22Rv1 (cell line): Measurements from ENCODE around the gene RPL7A.

ENCODE experiments used
- H3K27ac ChIP-seq: fragments of 450-650 bp; 2 replicates; pipeline ENCODE4 v1.5.1; 2017
- CTCF ChIP-seq: fragments of 450-650 bp; IDR thresholded peaks from 2 replicates; pipeline ENCODE4 v1.5.1; 2017; ENCODE audit warnings: mild to moderate bottlenecking
- ZFX ChIP-seq: fragments of 450-650 bp; IDR thresholded peaks from 2 replicates; pipeline ENCODE4 v1.6.1; 2017; ENCODE audit warnings: antibody characterized with exemption, borderline replicate concordance

RPL7A gene

DNA sequence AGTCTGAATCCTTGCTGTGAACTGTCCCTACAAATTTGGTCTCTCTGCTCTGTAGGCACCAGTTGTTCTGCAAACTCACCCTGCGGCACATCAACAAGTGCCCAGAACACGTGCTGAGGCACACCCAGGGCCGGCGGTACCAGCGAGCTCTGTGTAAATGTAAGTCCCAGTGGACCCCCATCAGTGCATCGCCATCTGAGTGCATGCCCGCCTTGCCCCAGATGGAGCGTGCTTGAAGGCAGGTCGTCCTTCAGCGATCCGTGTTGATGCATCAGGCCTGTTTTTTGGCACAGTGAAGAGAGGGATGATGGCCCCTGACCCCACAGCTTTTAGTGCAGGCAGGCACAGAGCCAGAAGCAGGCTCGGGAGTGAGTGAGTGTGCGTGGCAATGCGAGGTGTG lies 9.6 kb downstream of the RPL7A start:
- peak overlapping the region; percentile 71 for H3K27ac ChIP-seq
- no peak for TF ChIP-seq ZFX

DNA sequence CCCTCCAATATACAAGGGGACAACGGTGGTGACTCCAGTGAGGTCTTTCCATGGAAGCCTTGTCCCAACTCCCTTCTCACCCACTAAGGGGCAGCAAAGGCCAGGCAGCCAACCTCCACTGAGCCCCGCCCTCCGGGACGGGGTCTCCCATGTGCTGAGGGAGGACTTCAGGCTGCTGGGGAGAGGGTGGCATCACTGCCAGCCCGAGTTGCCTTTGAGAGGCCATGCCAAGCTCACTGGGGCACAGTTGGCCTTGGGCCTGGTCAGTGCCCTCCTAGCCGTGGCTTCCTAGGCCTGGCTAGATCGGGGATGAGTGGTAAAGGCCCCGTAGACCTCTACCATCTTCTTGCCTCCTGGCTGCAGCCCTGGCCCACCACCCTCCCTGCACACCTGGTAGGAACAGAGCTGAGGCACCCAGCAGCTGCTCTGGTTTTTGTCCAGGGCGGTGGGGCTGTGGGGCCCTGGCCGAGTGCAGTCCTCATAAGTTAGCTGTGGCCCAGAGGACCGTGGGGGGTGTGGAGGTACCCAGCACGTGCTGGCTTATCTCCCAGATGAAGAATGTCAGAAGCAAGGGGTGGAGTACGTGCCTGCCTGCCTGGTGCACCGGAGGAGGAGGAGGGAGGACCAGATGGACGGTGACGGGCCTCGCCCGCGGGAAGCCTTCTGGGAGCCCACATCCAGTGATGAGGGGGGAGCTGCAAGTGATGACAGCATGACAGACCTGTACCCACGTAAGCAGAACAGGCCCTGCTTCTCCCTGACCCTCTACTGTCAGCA lies 11.6 kb downstream of the RPL7A start:
- TF ChIP-seq CTCF (0 out of 2 replicates have a peak, but pooled peaks have one; percentile 18), ZFX (no peak)
- no peak overlapping the region for H3K27ac ChIP-seq

DNA sequence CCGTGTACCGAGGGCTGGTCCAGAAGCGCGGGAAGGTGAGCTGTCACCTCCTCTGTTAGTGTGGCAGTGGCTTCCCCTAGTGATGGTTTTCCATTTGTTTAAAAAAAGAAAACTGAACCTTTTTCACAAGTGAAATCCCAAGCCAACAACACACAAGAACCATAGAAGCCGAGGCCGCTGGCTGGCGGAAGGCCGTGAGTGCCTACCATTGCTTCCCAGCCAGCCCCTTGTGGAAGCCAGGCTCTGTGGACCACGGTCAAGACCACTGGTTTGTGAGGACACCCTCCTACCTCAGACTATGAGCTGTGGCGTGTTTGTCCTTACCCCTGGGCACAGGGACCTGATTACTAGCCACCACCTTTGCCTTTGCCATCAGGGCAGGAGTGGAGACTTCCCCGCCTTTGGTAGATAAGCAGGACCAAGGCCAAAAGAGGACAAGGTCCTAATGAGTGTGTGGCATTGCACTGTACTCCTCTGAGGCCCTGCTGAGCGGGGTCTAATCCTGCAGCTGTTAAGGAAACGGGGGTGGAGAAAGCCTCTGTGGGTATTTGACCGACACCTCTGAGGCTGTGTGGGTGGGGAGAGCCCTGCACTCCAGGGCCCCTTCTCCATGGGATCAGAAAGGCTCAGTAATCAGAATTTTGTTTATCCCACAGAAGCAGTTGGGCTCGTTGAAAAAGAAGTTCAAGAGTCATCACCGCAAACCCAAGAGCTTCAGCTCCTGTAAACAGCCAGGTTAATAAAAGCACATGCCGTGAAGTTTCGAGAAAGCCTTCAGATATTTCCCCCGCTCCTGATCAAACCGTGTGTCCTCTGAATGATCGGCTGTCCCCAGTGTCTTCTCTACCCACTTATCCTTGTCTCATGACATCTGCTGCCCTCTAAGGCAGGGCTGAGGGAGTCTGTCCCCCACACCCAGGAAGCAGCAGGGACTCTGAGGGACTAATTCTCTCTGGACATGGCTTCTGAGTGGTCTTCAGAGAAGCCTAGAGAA lies 12.7 kb downstream of the RPL7A start:
- 0 out of 2 replicates have a peak overlapping the region, but pooled peaks have one; percentile 18 for H3K27ac ChIP-seq
- TF ChIP-seq ZFX, result no peak
- no peak for TF ChIP-seq CTCF

DNA sequence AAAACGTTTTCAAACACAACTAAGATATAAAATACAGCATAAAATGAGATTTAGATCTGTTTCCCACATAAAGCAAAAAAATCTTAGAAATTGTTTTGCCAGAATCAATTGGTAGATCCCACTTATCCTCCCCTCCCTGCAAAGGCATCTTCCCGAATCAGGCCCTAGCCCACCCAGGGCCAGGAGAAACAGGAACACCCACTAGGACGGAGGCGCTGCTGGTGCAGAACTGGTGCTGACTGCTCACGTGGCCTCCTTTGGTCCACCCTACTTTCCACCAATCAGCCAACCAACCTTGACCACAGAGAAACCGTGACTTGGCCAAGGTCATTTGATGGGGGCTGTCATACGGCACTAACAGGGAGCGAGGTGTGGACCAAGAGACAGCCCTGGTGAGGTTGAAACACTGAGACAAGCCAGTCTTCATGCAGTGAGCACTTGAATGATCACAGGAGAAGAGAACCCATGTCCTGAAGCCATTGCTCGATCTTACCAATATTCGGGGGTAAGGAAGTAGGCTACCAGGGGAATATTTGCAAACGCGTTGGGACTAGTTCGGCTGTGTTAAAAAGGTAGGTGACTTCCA lies 13.6 kb downstream of the RPL7A start:
- no peak for TF ChIP-seq CTCF
- TF ChIP-seq ZFX, result no peak
- H3K27ac ChIP-seq, result 0 out of 2 replicates have a peak overlapping the region, but pooled peaks have one; percentile 18

DNA sequence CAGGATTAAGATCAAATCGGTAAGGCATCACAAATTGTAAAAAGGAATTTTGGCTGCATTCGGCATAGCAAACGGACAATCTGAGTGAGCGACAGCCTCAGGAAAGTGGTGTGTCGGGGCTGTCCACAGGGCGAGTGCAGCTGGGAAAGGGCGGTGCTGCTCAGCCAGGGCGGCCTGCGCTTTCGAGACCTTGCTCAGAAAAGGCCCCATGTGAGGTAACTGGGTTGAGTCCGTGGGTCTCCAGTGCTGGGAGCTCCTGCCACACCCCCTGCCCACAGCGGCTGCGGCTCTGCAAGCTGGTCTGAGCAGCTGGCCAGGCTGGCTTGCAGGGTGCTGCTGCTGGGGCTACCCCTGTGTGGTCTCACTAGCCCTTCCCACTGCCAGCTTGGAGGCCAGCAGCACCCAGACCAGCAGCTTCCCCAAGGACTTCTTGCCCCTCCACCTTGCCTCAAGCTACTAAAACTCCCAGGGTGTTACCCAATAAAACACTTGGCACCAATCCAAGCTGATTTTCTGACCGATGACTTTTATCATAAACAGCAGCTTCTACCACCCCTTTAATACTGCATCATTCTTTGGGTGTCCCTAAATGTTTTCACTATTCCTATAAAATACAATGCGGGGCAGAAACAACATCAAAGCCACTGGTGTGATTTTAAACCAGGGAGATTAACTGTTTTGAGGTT lies 14.5 kb downstream of the RPL7A start:
- peak overlapping the region; percentile 35; the same call in 1 of the 2 replicates for H3K27ac ChIP-seq
- no peak for TF ChIP-seq CTCF
- no peak for TF ChIP-seq ZFX

GRCh38 chr9:133366435-133366834 lies 18.4 kb downstream of the RPL7A start:
- TF ChIP-seq ZFX (no peak), CTCF (no peak)
- H3K27ac ChIP-seq, result no peak overlapping the region

- TF ChIP-seq ZFX (no peak), CTCF (no peak)
Measured at GRCh38 chr9:133367221-133367620, 19.2 kb downstream of the RPL7A start.

More at GRCh38 chr9:133367221-133367620, 19.2 kb downstream of the RPL7A start:
- H3K27ac ChIP-seq, result no peak overlapping the region
